Effector memory CD8-positive, alpha-beta T cell (primary cell): ENCODE data around the gene RCAN1.
"Not testable (repeated sequence)": the region's sequence is repeated elsewhere in the genome, so short reads cannot be mapped to it uniquely, and the experiment has no call there.

Source experiments
- ATAC-seq: fragments of 150-1000 bp; cut with Tn5 transposase; replicated peaks from 2 replicates; pipeline ENCODE4 v1.10.0; 2021; ENCODE audit warnings: mild to moderate bottlenecking, moderate library complexity
- DNase-seq, 3 experiments: peaks; one replicate each; pipeline ENCODE4 v3.0.0; 2021
- H3K27ac Mint-ChIP-seq, 2 donors: one replicate each; pipeline ENCODE4 v1.8.0; 2022; ENCODE audit warnings: mild to moderate bottlenecking in 2 of 2, mixed read lengths in 2 of 2, moderate library complexity in 2 of 2
- H3K27me3 Mint-ChIP-seq, 2 donors: one replicate each; pipeline ENCODE4 v1.8.0; 2022; ENCODE audit warnings: mixed read lengths in 2 of 2
- H3K36me3 Mint-ChIP-seq: one replicate; pipeline ENCODE4 v1.8.0; 2022; ENCODE audit warnings: mild to moderate bottlenecking, moderate library complexity, mixed read lengths; ENCODE audit not compliant: insufficient read depth
- H3K4me1 Mint-ChIP-seq, 2 donors: one replicate each; pipeline ENCODE4 v1.8.0; 2022; ENCODE audit warnings: low read depth in 2 of 2, mixed read lengths in 2 of 2
- H3K4me3 Mint-ChIP-seq, 2 donors: one replicate each; pipeline ENCODE4 v1.8.0; 2022; ENCODE audit warnings: mild to moderate bottlenecking in 2 of 2, mixed read lengths in 2 of 2, moderate library complexity in 2 of 2
- H3K9me3 Mint-ChIP-seq, 2 donors: one replicate each; pipeline ENCODE4 v1.8.0; 2022; ENCODE audit warnings: mixed read lengths in 2 of 2

RCAN1 gene

GRCh38 chr21:34583926-34584563 lies 30.9 kb downstream of the RCAN1 start:
- Mint-ChIP-seq H3K4me1 (peaks cover 10% of the 10 kb centered on the region in 2 donors), H3K4me3 (no peak overlapping the region), H3K36me3 (no peaks in the 10 kb centered on the region), H3K27me3 (no peaks in the 10 kb centered on the region), H3K9me3 (no peaks in the 10 kb centered on the region), H3K27ac (no peak overlapping the region)
- DNase-seq, result no peak
- no peak for ATAC-seq

GRCh38 chr21:34582506-34583150 lies 32.3 kb downstream of the RCAN1 start:
- no peak overlapping the region for H3K4me3 Mint-ChIP-seq
- H3K4me1 Mint-ChIP-seq, result peaks cover 10% of the 10 kb centered on the region in 2 donors
- no peak overlapping the region for H3K27ac Mint-ChIP-seq
- no peaks in the 10 kb centered on the region for H3K9me3 Mint-ChIP-seq
- no peak for DNase-seq
- H3K36me3 Mint-ChIP-seq, result no peaks in the 10 kb centered on the region
- no peak for ATAC-seq
- no peaks in the 10 kb centered on the region for H3K27me3 Mint-ChIP-seq

- Mint-ChIP-seq H3K4me3 (no peak overlapping the region), H3K4me1 (peaks cover 14 to 17% of the 10 kb centered on the region in 2 donors), H3K36me3 (no peaks in the 10 kb centered on the region), H3K27ac (peak overlapping the region in 1 of 2 donors; percentile 51), H3K27me3 (no peaks in the 10 kb centered on the region), H3K9me3 (no peaks in the 10 kb centered on the region)
- no peak for ATAC-seq
- no peak for DNase-seq
Measured at GRCh38 chr21:34580181-34580700, 34.7 kb downstream of the RCAN1 start.

- no peaks in the 10 kb centered on the region for H3K36me3 Mint-ChIP-seq
- H3K4me1 Mint-ChIP-seq, result peaks cover 18 to 25% of the 10 kb centered on the region in 2 donors
- H3K9me3 Mint-ChIP-seq, result no peaks in the 10 kb centered on the region
- H3K27me3 Mint-ChIP-seq, result no peaks in the 10 kb centered on the region
- no peak for ATAC-seq
- no peak overlapping the region for H3K27ac Mint-ChIP-seq
- no peak overlapping the region for H3K4me3 Mint-ChIP-seq
- no peak for DNase-seq
Measured at GRCh38 chr21:34579411-34579810, 35.5 kb downstream of the RCAN1 start.

- H3K27me3 Mint-ChIP-seq, result no peaks in the 10 kb centered on the region
- H3K9me3 Mint-ChIP-seq, result no peaks in the 10 kb centered on the region
Measured at GRCh38 chr21:34576041-34576511, 38.8 kb downstream of the RCAN1 start.

GRCh38 chr21:34574601-34575529 lies 40.0 kb downstream of the RCAN1 start:
- no peaks in the 10 kb centered on the region for H3K27me3 Mint-ChIP-seq
- no peaks in the 10 kb centered on the region for H3K9me3 Mint-ChIP-seq
- peak overlapping the region in 1 of 2 donors; percentile 53 for H3K27ac Mint-ChIP-seq
- no peaks in the 10 kb centered on the region for H3K36me3 Mint-ChIP-seq
- DNase-seq (no peak), ATAC-seq (no peak)
- H3K4me1 Mint-ChIP-seq, result peaks cover 17 to 22% of the 10 kb centered on the region in 2 donors
- H3K4me3 Mint-ChIP-seq, result no peak overlapping the region

More at GRCh38 chr21:34576041-34576511, 38.8 kb downstream of the RCAN1 start:
- ATAC-seq, result no peak
- Mint-ChIP-seq H3K4me3 (no peak overlapping the region), H3K4me1 (peaks cover 17 to 22% of the 10 kb centered on the region in 2 donors), H3K27ac (no peak overlapping the region), H3K36me3 (no peaks in the 10 kb centered on the region)
- no peak for DNase-seq

GRCh38 chr21:34571994-34572393 lies 42.9 kb downstream of the RCAN1 start:
- no peaks in the 10 kb centered on the region for H3K36me3 Mint-ChIP-seq
- H3K27ac Mint-ChIP-seq, result no peak overlapping the region
- H3K4me1 Mint-ChIP-seq, result peaks cover 17 to 22% of the 10 kb centered on the region in 2 donors
- H3K9me3 Mint-ChIP-seq, result no peaks in the 10 kb centered on the region
- ATAC-seq (no peak), DNase-seq (no peak)
- no peak overlapping the region for H3K4me3 Mint-ChIP-seq
- H3K27me3 Mint-ChIP-seq, result no peaks in the 10 kb centered on the region

GRCh38 chr21:34570313-34570712 lies 44.6 kb downstream of the RCAN1 start:
- no peak overlapping the region for H3K4me3 Mint-ChIP-seq
- H3K27ac Mint-ChIP-seq, result no peak overlapping the region
- DNase-seq, result no peak

GRCh38 chr21:34569381-34569979 lies 45.4 kb downstream of the RCAN1 start:
- no peak for DNase-seq
- no peaks in the 10 kb centered on the region for H3K36me3 Mint-ChIP-seq
- H3K27ac Mint-ChIP-seq, result peak overlapping the region in 1 of 2 donors; percentile 24

More at GRCh38 chr21:34570313-34570712, 44.6 kb downstream of the RCAN1 start:
- no peaks in the 10 kb centered on the region for H3K9me3 Mint-ChIP-seq
- H3K36me3 Mint-ChIP-seq, result no peaks in the 10 kb centered on the region
- H3K27me3 Mint-ChIP-seq, result no peaks in the 10 kb centered on the region
- no peak for ATAC-seq
- H3K4me1 Mint-ChIP-seq, result peaks cover 15 to 16% of the 10 kb centered on the region in 2 donors

GRCh38 chr21:34568801-34569200 lies 46.1 kb downstream of the RCAN1 start:
- DNase-seq, H3K4me1 Mint-ChIP-seq, H3K27ac Mint-ChIP-seq, H3K9me3 Mint-ChIP-seq, ATAC-seq, H3K27me3 Mint-ChIP-seq, H3K36me3 Mint-ChIP-seq, H3K4me3 Mint-ChIP-seq: not testable (repeated sequence)

More at GRCh38 chr21:34569381-34569979, 45.4 kb downstream of the RCAN1 start:
- Mint-ChIP-seq H3K4me1 (peaks cover 8 to 11% of the 10 kb centered on the region in 2 donors), H3K27me3 (no peaks in the 10 kb centered on the region), H3K9me3 (no peaks in the 10 kb centered on the region), H3K4me3 (no peak overlapping the region)
- ATAC-seq, result no peak

- Mint-ChIP-seq H3K27ac (no peak overlapping the region), H3K9me3 (no peaks in the 10 kb centered on the region), H3K27me3 (no peaks in the 10 kb centered on the region), H3K4me1 (peaks cover 3 to 7% of the 10 kb centered on the region in 2 donors), H3K4me3 (no peak overlapping the region), H3K36me3 (no peaks in the 10 kb centered on the region)
- DNase-seq (no peak), ATAC-seq (no peak)
Measured at GRCh38 chr21:34567604-34568155, 47.2 kb downstream of the RCAN1 start.

GRCh38 chr21:34565238-34565637 lies 49.7 kb downstream of the RCAN1 start:
- Mint-ChIP-seq H3K9me3 (no peaks in the 10 kb centered on the region), H3K27me3 (no peaks in the 10 kb centered on the region), H3K4me1 (peaks cover 0 to 7% of the 10 kb centered on the region in 2 donors), H3K27ac (no peak overlapping the region), H3K36me3 (no peaks in the 10 kb centered on the region), H3K4me3 (no peak overlapping the region)
- ATAC-seq (no peak), DNase-seq (no peak)
